ENCODE results near the gene SLC2A2.
"Not testable (repeated sequence)": the region's sequence is repeated elsewhere in the genome, so short reads cannot be mapped to it uniquely, and the experiment has no call there.

The SLC2A2 gene

DNA sequence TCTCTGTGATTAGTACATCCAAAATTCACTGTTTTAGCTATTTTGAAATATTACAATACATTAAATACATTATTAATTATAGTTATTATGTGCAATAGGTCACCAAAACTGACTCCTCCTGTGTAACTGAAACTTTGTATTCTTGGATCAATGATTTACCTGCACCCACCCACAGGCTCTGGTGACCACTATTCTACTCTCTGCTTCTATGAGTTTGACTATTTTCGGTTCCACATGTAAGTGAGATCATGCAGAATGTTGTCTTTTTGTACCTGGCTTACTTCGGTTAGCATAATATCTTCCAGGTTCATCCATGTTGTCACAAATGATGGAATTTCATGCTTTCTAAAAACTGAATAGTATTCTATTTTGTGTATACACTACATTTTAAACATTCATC is 43.8 kb downstream of the SLC2A2 start:
- no peak for DNase-seq

DNA sequence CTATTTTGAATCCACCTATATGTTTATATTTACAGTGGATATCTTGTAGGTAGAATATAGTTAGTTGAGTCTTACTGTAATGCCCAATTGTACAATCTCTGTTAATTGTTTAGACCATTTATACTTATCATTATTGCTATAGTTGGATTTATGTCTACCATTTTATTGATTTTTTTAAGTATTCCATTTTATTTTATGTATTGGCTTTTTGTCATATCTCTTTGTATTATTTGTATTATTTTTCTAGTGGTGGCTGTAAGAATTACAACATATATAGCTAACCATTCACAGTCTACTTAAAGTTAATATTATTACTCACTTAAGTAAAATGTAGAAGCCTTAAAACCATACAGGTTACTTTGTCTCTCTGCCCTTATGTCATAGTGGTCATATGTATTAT is 46.1 kb downstream of the SLC2A2 start:
- no peak for DNase-seq

DNA sequence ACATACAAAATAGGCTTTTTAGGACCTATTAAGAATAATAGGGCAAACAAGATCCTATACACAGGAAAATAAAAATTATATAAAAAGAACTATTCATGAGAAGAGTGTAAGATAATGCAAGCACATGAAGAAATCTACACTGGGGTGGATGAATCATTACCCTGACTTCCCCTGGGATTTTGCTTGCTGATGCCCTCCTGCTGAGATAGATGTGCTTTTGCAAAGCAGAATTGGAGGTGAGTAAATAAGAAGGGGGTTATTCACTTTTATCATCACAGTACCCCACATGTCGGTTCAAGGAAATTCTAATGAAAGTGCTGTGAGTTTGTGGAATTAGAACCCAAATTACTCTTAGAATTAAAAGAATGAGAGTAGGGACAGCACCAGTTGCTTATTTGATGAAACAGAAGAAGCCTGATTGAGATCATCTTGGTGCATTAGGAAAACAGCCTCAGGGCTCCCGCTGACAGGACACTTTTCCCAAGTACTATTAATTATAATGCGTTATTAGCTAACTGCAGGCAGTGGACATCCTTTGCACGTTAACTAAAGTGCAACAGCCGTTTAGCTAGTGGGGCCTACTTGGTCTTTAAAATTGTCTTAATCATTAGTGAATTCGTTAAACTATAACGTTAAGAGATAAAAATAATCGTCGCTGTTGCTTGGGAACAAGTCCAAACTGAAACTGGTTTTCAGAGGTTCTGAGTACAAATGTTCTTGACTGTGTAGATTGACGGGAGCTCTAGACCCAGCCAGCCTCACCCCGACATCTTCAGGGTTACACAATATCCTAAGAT is 48.4 kb downstream of the SLC2A2 start:
- no peak for DNase-seq

DNA sequence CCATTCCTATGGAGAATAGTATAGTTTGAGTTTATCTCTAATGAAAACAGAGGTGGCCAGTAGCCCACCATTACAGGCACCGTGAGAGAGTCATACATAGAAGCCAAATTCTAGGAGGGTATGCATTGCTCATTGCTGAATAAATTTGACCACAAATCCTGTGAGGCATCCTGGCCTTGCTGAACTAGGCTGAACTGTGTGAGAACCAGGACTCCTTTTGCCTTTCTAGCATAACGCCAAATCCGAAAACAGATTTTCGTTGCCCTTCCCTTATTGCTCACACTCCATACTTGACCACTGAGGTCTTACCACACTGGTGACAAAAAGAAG is 50.4 kb downstream of the SLC2A2 start:
- DNase-seq: no peak

DNA sequence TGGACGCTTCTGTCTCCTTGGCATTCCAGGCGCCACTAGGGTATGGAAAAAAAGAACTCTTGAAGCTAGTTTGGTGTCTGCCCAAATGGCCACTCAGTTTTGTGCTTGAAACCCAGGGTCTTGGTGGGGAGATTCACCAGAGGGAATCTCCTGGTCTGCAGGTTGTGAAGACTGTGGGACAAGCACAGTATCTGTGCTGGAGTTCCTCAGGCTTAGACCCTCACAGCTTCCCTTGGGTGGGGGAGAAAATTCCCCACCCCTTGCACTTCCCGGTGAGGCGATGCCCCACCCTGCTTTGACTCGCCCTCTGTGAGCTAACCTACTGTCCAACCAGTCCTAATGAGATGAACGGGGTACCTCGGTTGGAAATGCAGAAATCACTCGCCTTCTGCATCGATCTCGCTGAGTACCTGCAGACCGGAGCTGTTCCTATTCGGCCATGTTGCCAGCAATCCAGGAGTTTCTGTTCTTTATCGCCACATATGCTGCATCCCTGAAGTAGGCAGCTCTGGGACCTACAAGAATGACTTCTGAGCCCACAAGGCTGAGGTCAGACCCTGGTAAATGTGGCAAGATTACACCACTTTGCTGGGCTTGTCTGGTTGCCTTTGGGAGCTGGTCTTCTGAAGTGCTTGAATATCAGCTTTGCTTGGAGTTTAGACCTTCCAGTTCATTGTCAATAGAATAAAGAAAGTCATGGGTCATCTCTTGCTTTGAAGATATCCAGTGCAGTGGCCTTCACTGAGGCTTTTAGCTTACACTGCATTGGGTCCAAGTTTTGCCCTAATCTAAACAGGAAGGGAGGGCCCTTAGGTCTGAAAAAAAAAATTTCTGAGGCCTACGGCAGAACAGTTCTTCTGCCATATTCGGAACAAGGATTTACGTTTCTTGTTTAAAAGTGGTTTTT is 51.0 kb downstream of the SLC2A2 start:
- DNase-seq: no peak

DNA sequence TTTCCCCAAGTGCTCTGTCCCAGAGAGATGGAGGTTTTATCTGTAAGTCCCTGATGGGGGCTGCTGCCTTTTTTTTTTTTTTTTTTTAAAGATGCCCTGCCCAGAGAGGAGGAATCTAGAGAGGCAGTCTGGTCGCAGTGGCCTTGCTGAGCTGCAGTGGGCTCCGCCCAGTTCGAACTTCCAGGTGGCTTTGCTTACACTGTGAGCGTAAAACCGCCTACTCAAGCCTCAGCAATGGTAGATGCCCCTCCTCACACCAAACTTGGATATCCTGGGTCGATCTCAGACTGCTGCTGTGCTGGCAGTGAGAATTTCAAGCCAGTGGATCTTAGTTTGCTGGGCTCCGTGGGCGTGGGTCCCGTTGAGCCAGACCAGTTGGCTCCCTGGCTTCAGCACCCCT is 51.6 kb downstream of the SLC2A2 start:
- no peak for DNase-seq

DNA sequence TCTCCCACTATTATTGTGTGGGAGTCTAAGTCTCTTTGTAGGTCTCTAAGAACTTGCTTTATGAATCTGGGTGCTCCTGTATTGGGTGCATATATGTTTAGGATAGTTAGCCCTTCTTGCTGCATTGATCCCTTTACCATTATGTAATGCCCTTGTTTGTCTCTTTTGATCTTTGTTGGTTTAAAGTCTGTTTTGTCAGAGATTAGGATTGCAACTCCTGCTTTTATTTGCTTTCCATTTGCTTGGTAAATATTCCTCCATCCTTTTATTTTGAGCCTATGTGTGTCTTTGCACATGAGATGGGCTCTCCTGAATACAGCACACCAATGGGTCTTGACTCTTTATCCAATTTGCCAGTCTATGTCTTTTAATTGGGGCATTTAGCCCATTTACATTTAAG is 53.6 kb downstream of the SLC2A2 start:
- DNase-seq: not testable (repeated sequence)

DNA sequence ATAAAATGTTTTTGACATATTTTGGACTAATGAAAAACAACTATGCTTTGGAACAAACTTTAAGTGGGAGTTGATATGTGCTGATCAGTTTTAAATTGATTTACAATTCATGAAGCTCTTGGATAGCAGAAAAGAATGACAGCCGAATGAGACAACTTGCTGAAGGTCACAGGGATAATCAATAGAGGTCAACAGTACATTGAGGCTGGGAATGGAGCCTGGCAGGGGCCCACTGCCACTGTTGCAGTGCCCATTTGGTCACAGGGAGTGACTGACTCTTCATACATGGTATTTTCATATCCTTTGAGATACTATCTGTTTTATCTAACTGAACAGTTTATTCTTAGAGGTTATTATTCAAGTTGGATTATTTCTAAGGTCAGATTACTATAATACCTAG is 59.4 kb downstream of the SLC2A2 start:
- DNase-seq: no peak

DNA sequence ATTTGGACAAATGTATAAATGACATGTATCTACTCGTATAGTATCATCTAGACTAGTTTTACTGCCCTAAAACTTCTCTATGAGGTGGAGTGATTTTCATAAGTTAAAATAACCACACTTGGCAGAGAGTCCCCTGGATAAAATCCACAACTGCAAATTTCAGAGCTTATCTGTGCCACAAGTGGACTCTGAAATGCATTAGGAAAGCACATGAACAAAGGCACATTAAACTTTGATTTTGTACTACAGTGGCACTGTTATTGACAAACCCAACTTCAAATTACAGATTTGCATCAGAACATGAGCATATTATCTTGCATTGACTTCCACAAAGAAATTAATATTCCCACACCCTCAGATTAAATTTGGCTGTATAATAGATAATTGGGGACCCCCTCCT is 60.0 kb downstream of the SLC2A2 start:
- no peak for DNase-seq

DNA sequence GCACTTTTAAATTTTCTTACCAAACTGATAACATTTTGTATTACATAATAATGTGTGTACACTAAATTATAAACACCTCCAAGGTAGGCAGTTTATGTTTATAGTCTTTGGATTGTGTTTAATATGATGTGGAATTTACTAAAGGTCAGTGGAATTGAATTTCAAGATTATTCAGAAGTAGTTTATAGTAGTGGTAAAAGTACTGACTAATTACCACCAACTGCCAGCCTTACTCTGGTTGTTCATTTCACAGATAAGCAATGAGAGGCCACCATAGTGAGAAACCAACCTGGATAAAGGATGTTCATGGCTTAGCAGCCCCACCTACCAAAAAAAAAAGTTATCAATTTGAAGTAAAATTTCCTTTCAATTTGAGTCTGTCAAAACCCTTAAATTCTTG is 64.1 kb downstream of the SLC2A2 start:
- no peak for DNase-seq

DNA sequence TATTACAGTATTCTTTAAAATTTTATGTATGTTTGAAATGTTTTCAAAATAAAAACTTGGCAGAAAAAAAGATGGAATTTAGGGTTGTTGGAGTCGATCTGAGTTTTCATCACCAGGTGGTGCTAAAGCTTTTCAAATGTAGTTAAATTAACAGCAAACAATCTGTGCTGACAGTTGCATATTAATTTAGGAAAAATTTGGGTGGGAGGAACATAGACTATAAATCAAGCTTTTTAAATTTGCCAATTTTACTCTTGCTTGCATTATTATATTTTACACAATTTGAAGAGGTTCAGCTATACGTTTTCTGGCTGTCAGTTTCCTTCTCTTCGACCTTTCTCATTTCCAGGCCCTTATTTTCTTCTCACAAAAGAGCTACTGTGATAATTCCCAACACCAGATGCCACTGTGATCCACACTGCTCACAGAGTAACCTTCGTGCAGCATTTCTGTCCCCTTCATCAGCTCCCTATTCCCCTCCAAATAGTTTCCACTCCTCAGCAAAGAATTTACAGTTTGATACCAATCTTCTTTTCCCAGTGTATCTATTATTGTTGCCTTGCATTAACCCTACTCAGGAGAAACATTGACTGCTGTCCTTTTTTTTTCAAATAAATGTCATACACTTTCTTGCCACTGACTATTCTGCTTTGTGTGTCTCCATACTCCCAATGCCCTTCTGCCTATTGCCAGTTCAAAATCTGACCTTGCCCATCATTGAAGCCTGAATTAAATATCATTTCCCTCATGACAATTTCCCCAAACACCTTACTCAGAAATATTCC is 64.7 kb downstream of the SLC2A2 start:
- no peak for DNase-seq

DNA sequence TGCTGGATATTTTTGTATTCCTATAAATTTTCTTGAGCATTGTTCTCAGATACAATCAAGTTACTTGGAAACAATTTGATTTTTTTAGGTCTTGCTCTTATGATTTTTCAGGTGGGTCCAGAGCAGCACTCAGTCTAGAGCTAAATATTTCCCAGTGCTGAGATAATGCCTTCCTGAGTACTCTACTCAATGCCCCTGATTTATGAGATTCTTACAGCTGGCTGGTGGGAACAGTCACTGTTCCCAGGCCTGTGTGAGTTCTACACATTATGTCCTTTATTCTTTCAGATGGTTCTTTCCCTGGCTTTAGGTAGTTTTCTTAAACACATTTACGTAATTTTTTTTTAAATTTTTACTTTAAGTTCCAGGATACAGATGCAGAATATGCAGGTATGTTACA is 67.1 kb downstream of the SLC2A2 start:
- DNase-seq: no peak

DNA sequence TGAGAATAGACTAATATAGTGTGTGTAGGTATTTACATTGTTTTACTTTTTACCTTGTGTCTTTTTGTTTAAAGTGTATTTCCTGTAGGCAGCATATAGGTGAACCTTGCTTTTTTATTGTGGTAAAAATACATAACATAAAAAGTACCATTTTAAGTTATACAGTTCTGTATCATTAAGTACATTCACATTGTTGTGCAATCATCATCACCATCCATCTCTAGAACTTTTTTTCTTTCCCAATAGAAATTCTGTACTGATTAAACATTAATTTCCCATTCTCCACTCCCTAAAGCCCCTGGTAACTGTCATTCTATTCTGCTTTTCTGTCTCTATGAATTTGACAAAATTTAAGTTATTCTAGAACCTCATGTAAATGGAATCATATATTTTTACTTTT is 69.9 kb downstream of the SLC2A2 start:
- DNase-seq: no peak

DNA sequence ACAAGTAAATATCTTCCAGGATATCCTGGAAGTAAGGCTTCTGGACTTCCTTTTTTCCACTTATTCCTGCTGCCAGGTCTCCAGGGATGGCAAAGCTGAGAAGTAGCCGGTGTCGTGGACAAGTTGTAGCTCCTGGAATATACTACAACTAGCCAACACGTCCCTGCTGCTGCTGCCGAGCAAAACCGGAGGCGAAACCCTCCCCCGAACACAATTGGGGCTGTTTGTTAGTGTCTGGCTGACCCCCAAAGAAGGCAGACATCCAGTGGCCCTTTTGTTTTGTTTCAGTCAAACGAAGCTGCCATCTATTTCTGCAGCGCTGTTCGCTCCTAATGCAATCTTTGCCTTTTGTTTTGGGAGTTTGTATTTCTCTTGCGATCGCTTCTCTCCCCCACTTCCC is 72.8 kb downstream of the SLC2A2 start:
- DNase-seq: no peak

DNA sequence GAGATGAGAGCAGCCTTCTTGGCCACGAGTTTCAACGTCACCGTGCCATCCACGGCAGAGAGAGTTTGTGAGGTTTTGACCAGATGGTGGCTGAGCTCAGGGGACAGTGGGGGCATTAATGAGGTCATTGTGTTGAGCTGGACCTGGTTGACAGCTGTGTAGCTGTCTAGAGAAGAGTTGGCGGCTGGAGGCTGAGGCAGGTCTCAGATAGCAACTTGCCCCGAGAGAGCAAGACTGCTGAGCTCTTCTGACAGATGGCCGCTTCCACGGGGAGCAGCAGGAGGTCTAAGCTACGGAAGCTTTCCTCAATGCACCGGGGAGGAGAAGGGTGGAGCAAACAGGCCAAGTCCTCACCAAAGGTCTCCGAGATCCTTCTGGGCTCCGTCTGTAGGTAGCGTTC is 73.3 kb downstream of the SLC2A2 start:
- no peak for DNase-seq

DNA sequence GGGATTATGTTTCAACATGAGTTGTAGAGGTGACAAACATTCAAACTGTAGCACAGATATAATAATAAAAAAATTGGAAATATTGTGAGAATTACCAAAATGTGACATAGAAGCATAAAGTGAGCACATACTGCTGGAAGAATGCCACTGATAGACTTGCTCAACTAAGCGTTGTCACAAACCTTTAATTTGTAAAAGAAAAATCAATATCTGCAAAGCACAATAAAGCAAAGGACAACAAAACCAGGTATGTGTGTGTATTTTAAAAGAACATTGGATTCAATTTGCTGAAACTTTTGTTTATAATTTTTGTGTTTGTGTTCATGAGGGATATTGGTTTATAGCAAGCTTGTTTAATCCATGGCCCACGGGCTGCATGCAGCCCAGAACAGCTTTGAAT is 77.3 kb downstream of the SLC2A2 start:
- DNase-seq: no peak

DNA sequence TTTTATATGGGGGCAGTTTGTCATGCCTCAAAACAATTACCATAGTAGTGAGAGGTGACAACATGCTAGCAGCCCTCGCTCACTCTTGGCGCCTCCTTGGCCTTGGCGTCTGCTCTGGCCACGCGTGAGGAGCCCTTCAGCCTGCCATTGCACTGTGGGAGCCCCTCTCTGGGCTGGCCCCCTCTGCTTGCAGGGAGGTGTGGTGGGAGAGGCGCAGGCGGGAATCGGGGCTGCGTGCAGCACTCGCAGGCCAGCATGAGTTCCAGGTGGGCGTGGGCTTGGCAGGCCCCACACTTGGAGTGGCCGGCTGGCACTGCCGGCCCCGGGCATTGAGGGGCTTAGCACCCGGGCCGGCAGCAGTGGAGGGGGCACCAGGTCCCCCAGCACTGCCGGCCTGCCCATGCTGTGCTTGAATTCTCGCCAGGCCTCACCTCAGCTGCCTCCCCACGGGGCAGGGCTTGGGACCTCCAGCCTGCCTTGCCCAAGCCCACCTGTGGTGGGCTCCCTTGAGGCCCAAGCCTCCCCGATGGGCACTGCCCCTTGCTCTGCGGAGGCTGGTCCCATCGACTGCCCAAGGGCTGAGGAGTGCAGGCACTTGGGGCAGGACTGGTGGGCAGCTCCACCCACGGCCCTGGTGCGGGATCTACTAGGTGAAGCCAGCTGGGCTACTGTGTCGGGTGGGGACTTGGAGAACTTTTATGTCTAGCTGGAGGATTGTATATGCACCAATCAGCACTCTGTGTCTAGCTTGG is 79.3 kb downstream of the SLC2A2 start:
- DNase-seq: no peak
